ENCODE measurements around the gene HECW1.

Gene HECW1

GRCh38 chr7:43479042-43479441, 366.6 kb downstream of the HECW1 start:
- H3K27ac ChIP-seq (ENCODE audit: low read depth, low read length): no peak overlapping the region
- H3K4ac ChIP-seq (ENCODE audit: low read depth, low read length): no peak overlapping the region
- H3K18ac ChIP-seq (ENCODE audit: low read length): no peak overlapping the region
- H3K4me2 ChIP-seq (ENCODE audit: low read length): no peak overlapping the region
- no peaks in the 10 kb centered on the region for H3K79me2 ChIP-seq (ENCODE audit: control insufficient read depth, insufficient read depth, low read length)
- H2BK15ac ChIP-seq (replicated peaks; ENCODE audit: low read depth): no peak overlapping the region
- H2BK120ac ChIP-seq (ENCODE audit: low read depth, low read length): no peak overlapping the region
- H2BK5ac ChIP-seq (ENCODE audit: low read length): no peak overlapping the region
- H3K9ac ChIP-seq (ENCODE audit: low read length): no peak overlapping the region
- peaks cover 3% of the 10 kb centered on the region for H3K4me1 ChIP-seq (ENCODE audit: control insufficient read depth, low read depth, low read length)
- no peak overlapping the region for H4K5ac ChIP-seq (ENCODE audit: low read length)
- H3K23ac ChIP-seq (ENCODE audit: low read length): no peak overlapping the region
- no peak for DNase-seq
- H3K27me3 ChIP-seq (ENCODE audit: insufficient read depth, low read length, poor library complexity): no peaks in the 10 kb centered on the region
- no peaks in the 10 kb centered on the region for H3K36me3 ChIP-seq (ENCODE audit: control insufficient read depth, insufficient read depth, low read length)
- no peak overlapping the region for H2AK5ac ChIP-seq (ENCODE audit: low read length)
- WGBS (ENCODE audit: extremely low coverage, insufficient coverage, low lambda C conversion rate): no CpG with 5 or more reads among the region's 6 CpGs
- H3K4me3 ChIP-seq (ENCODE audit: low read length): no peak overlapping the region
- H3K56ac ChIP-seq (ENCODE audit: low read length): no peak overlapping the region
- no peaks in the 10 kb centered on the region for H3K79me1 ChIP-seq (ENCODE audit: low read length)
- H4K8ac ChIP-seq (ENCODE audit: low read depth, low read length): no peak overlapping the region

DNA sequence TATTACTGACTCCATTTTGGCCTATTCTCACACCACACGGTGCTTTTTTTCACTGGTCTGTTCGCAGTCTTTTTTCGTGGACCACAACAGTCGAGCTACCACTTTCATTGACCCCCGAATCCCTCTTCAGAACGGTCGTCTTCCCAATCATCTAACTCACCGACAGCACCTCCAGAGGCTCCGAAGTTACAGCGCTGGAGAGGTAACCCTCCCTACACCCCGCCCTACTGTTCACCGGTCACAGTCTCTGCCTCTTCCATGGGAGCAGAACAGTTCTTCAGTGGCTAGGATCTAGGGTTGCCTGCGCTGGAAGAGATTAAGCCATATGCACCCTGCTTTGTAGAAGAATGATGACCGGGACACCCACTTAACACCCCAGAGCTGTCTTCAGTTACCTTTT, 367.1 kb downstream of the HECW1 start:
- H3K23ac ChIP-seq (ENCODE audit: low read length): no peak overlapping the region
- no peak overlapping the region for H2BK120ac ChIP-seq (ENCODE audit: low read depth, low read length)
- H3K79me2 ChIP-seq (ENCODE audit: control insufficient read depth, insufficient read depth, low read length): no peaks in the 10 kb centered on the region
- H3K4me2 ChIP-seq (ENCODE audit: low read length): no peak overlapping the region
- H3K36me3 ChIP-seq (ENCODE audit: control insufficient read depth, insufficient read depth, low read length): no peaks in the 10 kb centered on the region
- H3K4me3 ChIP-seq (ENCODE audit: low read length): no peak overlapping the region
- no peak overlapping the region for H4K5ac ChIP-seq (ENCODE audit: low read length)
- H3K4ac ChIP-seq (ENCODE audit: low read depth, low read length): no peak overlapping the region
- H2BK5ac ChIP-seq (ENCODE audit: low read length): no peak overlapping the region
- H2BK15ac ChIP-seq (replicated peaks; ENCODE audit: low read depth): no peak overlapping the region
- no peaks in the 10 kb centered on the region for H3K27me3 ChIP-seq (ENCODE audit: insufficient read depth, low read length, poor library complexity)
- H3K27ac ChIP-seq (ENCODE audit: low read depth, low read length): no peak overlapping the region
- no peak overlapping the region for H3K56ac ChIP-seq (ENCODE audit: low read length)
- no peaks in the 10 kb centered on the region for H3K79me1 ChIP-seq (ENCODE audit: low read length)
- H3K4me1 ChIP-seq (ENCODE audit: control insufficient read depth, low read depth, low read length): peaks cover 4% of the 10 kb centered on the region
- H4K8ac ChIP-seq (ENCODE audit: low read depth, low read length): no peak overlapping the region
- no CpG with 5 or more reads among the region's 14 CpGs for WGBS (ENCODE audit: extremely low coverage, insufficient coverage, low lambda C conversion rate)
- no peak overlapping the region for H3K18ac ChIP-seq (ENCODE audit: low read length)
- DNase-seq: no peak
- no peak overlapping the region for H3K9ac ChIP-seq (ENCODE audit: low read length)
- H2AK5ac ChIP-seq (ENCODE audit: low read length): no peak overlapping the region

GRCh38 chr7:43480581-43480980, 368.1 kb downstream of the HECW1 start:
- H3K23ac ChIP-seq (ENCODE audit: low read length): no peak overlapping the region
- H3K4me2 ChIP-seq (ENCODE audit: low read length): no peak overlapping the region
- no peak overlapping the region for H3K27ac ChIP-seq (ENCODE audit: low read depth, low read length)
- no peak overlapping the region for H2BK120ac ChIP-seq (ENCODE audit: low read depth, low read length)
- no peak overlapping the region for H2BK5ac ChIP-seq (ENCODE audit: low read length)
- no peak overlapping the region for H3K9ac ChIP-seq (ENCODE audit: low read length)
- H2BK15ac ChIP-seq (replicated peaks; ENCODE audit: low read depth): no peak overlapping the region
- DNase-seq: no peak
- no peak overlapping the region for H4K5ac ChIP-seq (ENCODE audit: low read length)
- 100% methylated on average over 1 of the region's 4 CpGs for WGBS (ENCODE audit: extremely low coverage, insufficient coverage, low lambda C conversion rate)
- H3K4ac ChIP-seq (ENCODE audit: low read depth, low read length): no peak overlapping the region
- no peak overlapping the region for H3K56ac ChIP-seq (ENCODE audit: low read length)
- no peaks in the 10 kb centered on the region for H3K79me1 ChIP-seq (ENCODE audit: low read length)
- no peak overlapping the region for H2AK5ac ChIP-seq (ENCODE audit: low read length)
- H3K79me2 ChIP-seq (ENCODE audit: control insufficient read depth, insufficient read depth, low read length): no peaks in the 10 kb centered on the region
- peaks cover 6% of the 10 kb centered on the region for H3K4me1 ChIP-seq (ENCODE audit: control insufficient read depth, low read depth, low read length)
- no peak overlapping the region for H3K4me3 ChIP-seq (ENCODE audit: low read length)
- no peaks in the 10 kb centered on the region for H3K27me3 ChIP-seq (ENCODE audit: insufficient read depth, low read length, poor library complexity)
- no peak overlapping the region for H4K8ac ChIP-seq (ENCODE audit: low read depth, low read length)
- H3K18ac ChIP-seq (ENCODE audit: low read length): no peak overlapping the region
- H3K36me3 ChIP-seq (ENCODE audit: control insufficient read depth, insufficient read depth, low read length): no peaks in the 10 kb centered on the region

- H4K8ac ChIP-seq (ENCODE audit: low read depth, low read length): no peak overlapping the region
- peaks cover 6% of the 10 kb centered on the region for H3K4me1 ChIP-seq (ENCODE audit: control insufficient read depth, low read depth, low read length)
- no peak overlapping the region for H3K23ac ChIP-seq (ENCODE audit: low read length)
- no peak overlapping the region for H3K4me3 ChIP-seq (ENCODE audit: low read length)
- no peak for DNase-seq
- no peak overlapping the region for H3K4me2 ChIP-seq (ENCODE audit: low read length)
- WGBS (ENCODE audit: extremely low coverage, insufficient coverage, low lambda C conversion rate): no CpG with 5 or more reads among the region's 8 CpGs
- H3K9ac ChIP-seq (ENCODE audit: low read length): no peak overlapping the region
- no peaks in the 10 kb centered on the region for H3K79me2 ChIP-seq (ENCODE audit: control insufficient read depth, insufficient read depth, low read length)
- H3K4ac ChIP-seq (ENCODE audit: low read depth, low read length): no peak overlapping the region
- H2BK5ac ChIP-seq (ENCODE audit: low read length): no peak overlapping the region
- H2AK5ac ChIP-seq (ENCODE audit: low read length): no peak overlapping the region
- no peak overlapping the region for H3K18ac ChIP-seq (ENCODE audit: low read length)
- H2BK120ac ChIP-seq (ENCODE audit: low read depth, low read length): no peak overlapping the region
- no peak overlapping the region for H2BK15ac ChIP-seq (replicated peaks; ENCODE audit: low read depth)
- no peaks in the 10 kb centered on the region for H3K36me3 ChIP-seq (ENCODE audit: control insufficient read depth, insufficient read depth, low read length)
- no peak overlapping the region for H3K56ac ChIP-seq (ENCODE audit: low read length)
- H4K5ac ChIP-seq (ENCODE audit: low read length): no peak overlapping the region
- no peaks in the 10 kb centered on the region for H3K27me3 ChIP-seq (ENCODE audit: insufficient read depth, low read length, poor library complexity)
- no peak overlapping the region for H3K27ac ChIP-seq (ENCODE audit: low read depth, low read length)
- H3K79me1 ChIP-seq (ENCODE audit: low read length): no peaks in the 10 kb centered on the region
Measured at GRCh38 chr7:43481902-43482678, 369.6 kb downstream of the HECW1 start.

DNA sequence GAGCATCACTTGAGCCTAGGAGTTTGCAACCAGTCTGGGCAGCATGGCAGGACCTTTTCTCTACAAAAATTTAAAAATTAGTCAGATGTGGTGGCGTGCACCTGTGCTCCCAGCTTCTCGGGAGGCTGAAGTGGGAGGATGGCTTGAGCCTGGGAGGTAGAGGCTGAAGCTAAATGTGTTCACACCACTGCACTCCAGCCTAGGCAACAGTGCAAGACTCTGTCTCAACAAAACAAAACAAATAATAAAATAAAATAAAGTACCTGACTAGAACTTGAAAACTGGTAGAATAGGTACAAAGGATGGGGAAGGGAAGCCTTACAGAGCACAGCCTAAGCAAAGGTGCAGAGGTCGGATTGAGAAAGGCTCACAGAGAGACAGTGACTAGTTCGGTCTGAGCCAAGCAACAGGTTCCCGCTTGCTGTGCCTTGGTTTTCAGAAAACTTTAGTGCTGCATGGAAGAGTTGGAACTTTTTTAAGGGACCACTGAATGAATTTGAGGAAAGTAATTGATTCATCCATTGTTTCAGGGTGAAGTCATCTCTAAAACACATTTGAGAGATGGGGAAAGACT, 370.3 kb downstream of the HECW1 start:
- DNase-seq: no peak
- Histone ChIP-seq H3K18ac (ENCODE audit: low read length) (no peak overlapping the region), H2BK5ac (ENCODE audit: low read length) (no peak overlapping the region), H3K36me3 (ENCODE audit: control insufficient read depth, insufficient read depth, low read length) (no peaks in the 10 kb centered on the region), H3K23ac (ENCODE audit: low read length) (no peak overlapping the region), H3K79me2 (ENCODE audit: control insufficient read depth, insufficient read depth, low read length) (no peaks in the 10 kb centered on the region), H3K4me2 (ENCODE audit: low read length) (no peak overlapping the region), H3K4ac (ENCODE audit: low read depth, low read length) (no peak overlapping the region), H3K56ac (ENCODE audit: low read length) (no peak overlapping the region), H3K9ac (ENCODE audit: low read length) (no peak overlapping the region), H2BK15ac (replicated peaks; ENCODE audit: low read depth) (no peak overlapping the region), H2AK5ac (ENCODE audit: low read length) (no peak overlapping the region), H4K8ac (ENCODE audit: low read depth, low read length) (no peak overlapping the region), H2BK120ac (ENCODE audit: low read depth, low read length) (no peak overlapping the region), H3K27me3 (ENCODE audit: insufficient read depth, low read length, poor library complexity) (no peaks in the 10 kb centered on the region), H3K79me1 (ENCODE audit: low read length) (no peaks in the 10 kb centered on the region), H4K5ac (ENCODE audit: low read length) (no peak overlapping the region), H3K4me3 (ENCODE audit: low read length) (no peak overlapping the region), H3K27ac (ENCODE audit: low read depth, low read length) (no peak overlapping the region), H3K4me1 (ENCODE audit: control insufficient read depth, low read depth, low read length) (peaks cover 6% of the 10 kb centered on the region)
- no CpG with 5 or more reads among the region's 5 CpGs for WGBS (ENCODE audit: extremely low coverage, insufficient coverage, low lambda C conversion rate)

All from mesendoderm (in vitro differentiated cells).